Raji (cell line): Measurements from ENCODE around the gene PIGQ.

Experiments used
- POLR2A ChIP-seq: IDR thresholded peaks from 2 replicates; pipeline ENCODE4 v1.6.1; 2011; ENCODE audit warnings: low read depth, low read length, control low read depth; ENCODE audit not compliant: insufficient read depth

The PIGQ gene

DNA sequence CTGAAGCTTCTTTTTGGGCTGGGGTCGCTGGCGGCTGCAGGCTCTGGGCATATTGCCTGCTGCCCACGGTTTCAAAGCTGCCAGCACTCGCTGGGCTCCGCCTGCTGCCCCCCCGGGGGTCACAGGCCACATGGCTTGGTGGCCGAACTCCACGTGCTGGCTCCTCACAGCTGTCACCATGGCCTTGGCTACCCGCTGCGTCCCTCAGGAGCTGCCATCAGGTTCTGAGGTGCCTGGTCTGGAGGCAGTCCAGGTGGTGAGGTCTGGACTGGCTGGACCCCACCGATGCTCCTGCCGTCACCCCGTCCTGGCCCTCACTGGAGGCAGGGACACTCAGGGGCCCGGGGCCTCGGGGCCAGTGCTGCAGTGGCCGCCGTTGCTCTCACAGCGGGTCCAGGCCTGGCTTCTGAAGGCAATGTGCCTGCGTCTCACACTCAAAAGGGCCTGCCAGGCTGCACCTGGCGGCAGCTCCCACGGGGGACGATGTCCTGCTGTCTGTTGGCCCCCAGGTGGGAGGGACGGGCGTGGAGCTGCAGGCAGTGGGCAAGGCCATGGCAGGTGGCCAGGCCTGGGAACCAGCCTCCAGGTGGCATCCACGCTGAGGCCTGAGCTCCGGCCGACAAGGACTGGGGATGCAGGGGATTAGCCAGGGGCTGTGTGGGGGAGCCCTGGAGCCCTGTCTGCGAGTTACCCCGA lies 29.0 kb upstream of the PIGQ start:
- TF ChIP-seq POLR2A: no peak

DNA sequence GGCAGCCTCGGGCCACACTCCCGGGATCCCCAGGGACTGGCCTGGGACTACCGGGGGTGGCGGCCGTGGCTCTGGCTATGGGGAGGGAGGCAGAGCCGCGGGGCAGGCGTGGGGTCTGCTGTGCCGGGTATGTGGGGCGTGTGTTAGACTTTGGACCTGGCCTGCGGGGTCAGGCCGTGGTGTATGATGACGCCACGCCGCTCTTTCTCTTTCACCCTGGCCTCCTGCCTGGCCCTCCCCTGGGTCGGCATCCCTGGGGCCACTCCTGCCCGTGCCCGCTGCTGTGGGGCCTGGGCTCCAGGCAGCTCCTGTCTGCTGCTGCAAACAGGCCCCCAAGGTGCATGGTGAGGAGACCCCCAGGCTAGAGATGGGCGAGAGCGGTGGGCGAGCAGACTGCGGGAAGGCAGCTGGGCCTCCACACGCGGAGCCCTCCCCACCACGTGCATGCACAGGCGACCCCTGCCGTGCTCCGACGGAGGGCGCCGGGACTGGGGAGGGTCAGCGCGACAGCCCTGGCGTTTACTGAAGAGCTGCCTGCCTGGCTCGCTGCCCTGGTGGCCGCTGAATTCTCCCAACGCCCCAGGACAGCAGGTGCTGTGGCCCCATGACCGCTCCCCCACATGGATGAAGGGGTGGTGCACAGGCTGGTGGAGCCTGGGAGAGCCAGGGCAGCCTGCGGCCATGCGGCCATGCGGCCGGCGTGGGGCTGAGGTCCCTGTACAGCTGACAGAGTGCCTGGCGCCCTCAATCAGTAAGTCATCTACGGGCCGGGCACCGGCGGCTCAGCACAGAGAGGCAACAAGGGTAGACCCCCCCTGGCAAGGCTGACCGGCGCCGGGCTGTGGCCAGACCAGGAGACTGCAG lies 26.2 kb upstream of the PIGQ start:
- no peak for TF ChIP-seq POLR2A

DNA sequence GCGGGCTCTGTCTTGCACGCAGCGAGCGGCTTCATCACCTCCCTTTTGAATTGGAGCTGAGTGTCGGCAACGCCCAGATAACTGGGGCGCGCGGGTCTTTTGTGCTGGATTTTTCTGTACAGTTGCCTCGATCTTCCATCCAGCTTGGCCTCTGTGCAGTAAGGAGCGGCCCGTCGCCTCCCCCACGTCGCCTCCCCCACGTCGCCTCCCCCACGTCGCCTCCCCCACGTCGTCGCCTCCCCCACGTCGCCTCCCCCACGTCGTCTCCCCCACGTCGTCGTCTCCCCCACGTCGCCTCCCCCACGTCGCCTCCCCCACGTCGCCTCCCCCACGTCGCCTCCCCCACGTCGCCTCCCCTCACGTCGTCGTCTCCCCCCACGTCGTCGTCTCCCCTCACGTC lies 25.3 kb upstream of the PIGQ start:
- TF ChIP-seq POLR2A: no peak

DNA sequence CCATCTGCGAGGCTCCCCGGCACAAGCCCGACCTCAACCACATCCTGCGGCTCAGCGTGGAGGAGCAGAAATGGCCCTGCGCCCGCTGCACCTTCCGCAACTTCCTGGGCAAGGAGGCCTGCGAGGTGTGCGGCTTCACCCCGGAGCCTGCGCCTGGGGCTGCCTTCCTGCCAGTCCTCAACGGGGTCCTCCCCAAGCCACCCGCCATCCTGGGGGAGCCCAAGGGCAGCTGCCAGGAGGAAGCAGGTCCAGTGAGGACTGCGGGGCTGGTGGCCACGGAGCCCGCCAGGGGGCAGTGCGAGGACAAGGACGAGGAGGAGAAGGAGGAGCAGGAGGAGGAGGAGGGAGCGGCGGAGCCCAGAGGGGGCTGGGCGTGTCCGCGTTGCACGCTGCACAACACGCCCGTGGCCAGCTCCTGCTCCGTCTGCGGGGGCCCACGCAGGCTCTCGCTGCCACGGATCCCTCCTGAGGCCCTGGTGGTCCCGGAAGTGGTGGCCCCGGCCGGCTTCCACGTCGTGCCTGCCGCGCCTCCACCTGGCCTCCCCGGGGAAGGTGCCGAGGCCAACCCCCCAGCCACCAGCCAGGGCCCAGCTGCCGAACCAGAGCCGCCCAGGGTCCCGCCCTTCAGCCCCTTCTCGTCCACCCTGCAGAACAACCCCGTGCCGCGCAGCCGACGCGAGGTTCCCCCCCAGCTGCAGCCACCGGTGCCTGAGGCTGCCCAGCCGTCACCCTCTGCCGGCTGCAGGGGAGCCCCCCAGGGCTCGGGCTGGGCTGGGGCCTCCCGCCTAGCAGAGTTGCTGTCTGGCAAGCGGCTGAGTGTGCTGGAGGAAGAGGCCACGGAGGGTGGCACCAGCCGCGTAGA lies 22.6 kb upstream of the PIGQ start:
- no peak for TF ChIP-seq POLR2A

DNA sequence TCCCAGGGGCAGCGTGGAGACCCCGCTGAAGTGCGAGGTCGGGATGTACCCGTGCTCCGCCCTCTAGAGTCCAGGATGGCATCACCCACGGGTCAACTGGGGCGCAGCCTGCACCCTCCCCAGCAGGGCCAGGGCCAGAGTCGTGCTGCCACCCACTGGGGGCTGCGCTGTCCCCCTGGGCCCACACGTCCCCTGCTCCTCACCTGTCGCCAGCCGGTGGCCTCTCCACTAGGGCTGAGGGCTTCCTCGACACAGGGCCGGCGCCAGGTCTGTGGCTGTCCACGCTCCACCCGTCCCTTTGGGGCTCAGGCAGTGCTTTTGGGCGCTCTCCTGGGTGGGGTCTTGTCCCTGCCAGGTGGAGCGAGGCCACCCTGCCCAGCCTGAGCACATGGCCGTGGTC lies 21.2 kb upstream of the PIGQ start:
- TF ChIP-seq POLR2A: no peak

DNA sequence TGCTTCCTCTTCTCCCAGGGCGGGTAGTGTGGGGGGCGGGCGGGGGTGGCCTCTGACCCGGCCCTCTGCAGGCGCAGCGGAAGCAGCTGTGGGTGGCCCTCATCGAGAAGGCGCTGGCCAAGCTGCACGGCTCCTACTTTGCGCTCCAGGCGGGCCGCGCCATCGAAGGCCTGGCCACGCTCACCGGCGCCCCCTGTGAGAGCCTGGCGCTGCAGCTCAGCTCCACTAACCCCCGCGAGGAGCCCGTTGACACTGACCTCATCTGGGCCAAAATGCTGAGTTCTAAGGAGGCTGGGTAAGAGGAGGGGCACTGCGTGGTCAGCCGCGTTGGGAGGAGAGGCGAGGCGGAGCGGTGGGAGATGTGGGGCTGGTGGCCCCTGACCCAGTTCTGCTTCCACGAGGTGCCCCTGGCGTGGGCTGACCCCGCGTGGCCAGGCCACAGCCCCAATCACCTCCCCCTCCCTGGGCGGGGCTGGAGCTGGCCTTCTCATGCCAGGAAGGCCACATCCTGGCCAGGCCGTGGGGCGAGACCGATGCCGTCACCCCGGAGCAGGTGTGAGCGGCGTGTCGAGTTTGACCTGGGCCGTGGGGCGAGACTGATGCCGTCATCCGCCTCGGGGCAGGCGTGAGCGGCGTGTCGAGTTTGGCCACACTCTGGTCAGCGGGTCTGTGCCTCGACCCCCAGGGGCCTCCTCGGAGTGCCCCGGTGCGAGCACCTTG lies 20.1 kb upstream of the PIGQ start:
- TF ChIP-seq POLR2A: no peak

DNA sequence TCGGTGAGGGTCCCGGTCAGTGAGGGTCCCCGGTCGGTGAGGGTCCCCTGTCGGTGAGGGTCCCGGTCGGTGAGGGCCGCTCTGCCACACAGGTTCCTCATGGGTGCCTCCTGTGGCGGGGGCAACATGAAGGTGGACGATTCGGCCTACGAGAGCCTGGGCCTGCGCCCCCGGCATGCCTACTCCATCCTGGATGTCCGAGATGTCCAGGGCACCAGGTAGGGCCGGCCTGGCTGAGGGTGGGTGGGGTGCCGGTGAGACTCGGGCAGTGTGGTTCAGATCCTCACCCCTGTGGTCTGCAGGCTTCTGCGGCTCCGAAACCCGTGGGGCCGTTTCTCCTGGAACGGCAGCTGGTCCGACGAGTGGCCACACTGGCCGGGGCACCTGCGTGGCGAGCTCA lies 18.6 kb upstream of the PIGQ start:
- no peak for TF ChIP-seq POLR2A

DNA sequence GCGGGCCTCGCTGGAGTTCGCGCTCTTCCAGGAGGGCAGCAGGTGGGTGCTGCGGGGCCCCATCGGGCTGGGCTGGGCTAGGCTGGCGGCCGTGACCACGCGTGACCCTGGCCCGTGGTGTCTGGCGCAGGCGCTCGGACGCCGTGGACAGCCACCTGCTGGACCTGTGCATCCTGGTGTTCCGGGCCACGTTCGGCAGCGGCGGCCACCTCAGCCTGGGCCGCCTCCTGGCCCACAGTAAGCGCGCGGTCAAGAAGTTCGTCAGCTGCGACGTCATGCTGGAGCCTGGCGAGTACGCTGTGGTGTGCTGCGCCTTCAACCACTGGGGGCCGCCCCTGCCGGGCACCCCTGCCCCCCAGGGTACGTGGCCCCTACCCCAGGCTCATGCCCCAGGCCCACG lies 17.6 kb upstream of the PIGQ start:
- no peak for TF ChIP-seq POLR2A

DNA sequence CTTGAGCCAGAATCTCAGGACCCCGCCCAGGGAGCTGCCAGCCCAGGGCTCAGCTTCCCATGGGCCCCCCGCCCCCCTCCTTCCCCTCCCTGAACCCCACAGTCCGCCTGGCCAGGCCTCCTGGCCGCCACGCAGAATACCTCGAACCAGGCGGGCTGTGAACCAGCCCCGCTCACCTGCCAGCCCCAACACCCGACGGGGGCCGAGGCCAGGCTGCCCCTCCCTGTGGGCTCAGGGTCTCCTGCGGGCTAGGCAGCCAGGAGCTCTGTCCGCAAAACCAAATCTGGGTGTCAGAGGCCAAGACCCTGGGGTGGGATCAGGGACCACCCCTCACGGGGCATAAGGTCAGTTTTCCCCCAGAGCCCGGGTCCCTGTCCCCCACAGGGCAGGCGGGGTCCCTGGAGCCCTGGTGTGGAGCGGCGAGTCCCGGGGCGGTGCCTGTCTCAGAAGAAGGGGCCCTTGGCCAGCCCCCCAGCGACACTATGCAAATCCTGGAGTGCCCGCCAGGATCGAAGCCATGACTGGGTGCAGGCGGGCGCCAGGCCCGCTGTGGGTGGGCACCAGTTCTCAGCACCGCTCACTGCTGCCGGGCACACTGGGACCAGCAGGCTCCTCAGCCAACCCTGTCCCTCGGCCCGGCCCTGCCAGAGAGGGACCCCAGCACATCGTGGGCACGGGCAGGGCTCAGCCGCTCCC lies 16.0 kb upstream of the PIGQ start:
- TF ChIP-seq POLR2A: no peak

DNA sequence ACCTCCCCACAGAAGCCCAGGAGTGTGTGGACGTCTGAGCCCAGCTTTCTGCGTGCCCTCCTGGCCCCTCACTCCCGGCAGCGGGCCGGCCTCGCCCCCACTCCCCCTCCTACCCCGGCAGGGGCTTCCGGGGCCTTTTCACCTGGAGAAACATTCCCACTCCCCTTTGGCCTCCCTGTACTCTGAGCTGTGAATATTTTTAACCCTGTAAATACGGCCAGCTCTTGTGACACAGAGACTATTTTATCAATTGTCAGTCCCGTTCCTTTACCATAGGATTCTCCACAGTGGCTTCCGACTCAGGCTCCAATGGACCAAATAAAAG lies 15.5 kb upstream of the PIGQ start:
- TF ChIP-seq POLR2A: no peak

DNA sequence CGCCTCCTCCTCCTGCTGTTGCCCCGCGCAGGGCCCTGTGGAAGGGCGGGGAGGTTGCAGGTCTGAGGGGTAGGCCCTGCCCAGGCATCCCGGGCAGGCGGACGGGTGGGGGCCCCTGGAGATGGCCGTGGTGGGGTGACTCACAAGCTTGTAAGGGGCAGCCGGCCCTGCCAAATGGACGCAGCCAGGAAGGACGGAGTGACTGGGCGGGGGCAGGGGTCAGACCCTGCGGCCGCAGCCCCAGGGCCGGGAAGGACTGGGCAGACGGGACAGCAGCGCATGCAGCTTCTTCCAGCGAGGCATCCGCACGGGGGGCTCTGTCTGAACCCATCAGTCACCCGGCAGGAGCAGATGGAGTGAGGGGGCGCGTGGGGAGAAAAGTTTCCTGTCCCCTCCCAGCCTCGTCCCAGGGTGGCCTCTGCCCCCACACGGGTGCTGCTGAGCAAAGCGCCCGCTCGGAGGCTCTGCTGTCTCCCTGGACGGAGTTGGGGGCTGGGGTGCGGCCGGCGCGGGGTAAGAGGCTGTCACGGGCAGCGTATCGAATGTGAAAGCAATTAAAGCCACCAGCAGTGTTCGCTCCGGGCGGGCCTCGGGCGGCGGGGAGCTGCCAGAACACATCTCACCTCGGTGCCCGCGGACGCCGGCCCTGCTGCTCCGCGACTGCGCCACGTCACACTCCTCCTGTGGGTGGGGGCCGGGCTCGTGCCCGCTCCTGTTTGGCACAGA lies 15.0 kb upstream of the PIGQ start:
- TF ChIP-seq POLR2A: no peak

DNA sequence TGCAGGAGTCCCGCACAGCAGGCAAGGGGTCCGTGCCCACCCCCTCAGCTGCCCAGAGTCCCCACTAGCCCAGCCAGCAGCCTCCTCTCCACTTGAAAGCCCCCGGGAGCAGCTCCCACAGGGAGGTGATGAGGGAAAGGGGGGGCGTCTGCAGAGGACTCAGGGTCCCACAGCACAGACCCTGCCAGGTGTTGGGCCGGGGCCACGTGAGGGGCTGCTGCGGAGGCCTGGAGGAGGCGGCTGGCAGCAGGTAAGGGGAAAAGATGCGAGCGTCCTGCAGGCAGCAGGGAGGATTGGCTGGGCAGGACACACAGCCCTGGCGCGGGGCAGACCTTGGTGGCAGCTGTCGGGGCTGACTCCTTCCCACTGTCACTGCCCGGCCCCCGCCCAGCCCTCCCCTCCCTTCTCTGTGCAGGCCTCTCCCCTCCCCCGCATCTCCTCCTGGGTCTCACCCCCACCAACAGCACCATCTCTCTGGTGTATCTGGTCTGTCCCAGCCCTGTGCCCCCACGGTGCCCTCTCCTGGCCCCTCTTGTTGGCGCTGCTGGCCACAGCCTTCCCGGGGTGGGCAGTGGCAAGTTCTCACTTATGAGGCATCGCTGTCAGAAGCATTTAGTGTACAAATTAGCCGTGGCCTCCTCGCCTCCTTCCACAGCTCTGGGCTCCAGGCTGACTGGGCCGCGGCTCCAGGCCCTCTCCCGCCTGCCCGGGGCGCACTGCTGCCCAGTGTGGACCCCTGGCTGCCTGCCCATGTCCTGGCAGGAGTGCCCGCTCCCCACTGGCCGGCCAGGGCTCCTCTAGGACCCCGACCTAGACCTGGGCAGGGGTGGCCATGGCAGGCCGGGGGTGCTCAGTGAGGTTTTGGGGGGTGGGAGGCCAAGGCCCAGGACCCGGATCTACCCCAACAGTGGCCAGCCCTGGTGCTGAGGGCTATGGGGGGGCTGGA lies 14.0 kb upstream of the PIGQ start:
- no peak for TF ChIP-seq POLR2A
